ENCODE results near the gene SDCCAG8.

The SDCCAG8 gene

DNA sequence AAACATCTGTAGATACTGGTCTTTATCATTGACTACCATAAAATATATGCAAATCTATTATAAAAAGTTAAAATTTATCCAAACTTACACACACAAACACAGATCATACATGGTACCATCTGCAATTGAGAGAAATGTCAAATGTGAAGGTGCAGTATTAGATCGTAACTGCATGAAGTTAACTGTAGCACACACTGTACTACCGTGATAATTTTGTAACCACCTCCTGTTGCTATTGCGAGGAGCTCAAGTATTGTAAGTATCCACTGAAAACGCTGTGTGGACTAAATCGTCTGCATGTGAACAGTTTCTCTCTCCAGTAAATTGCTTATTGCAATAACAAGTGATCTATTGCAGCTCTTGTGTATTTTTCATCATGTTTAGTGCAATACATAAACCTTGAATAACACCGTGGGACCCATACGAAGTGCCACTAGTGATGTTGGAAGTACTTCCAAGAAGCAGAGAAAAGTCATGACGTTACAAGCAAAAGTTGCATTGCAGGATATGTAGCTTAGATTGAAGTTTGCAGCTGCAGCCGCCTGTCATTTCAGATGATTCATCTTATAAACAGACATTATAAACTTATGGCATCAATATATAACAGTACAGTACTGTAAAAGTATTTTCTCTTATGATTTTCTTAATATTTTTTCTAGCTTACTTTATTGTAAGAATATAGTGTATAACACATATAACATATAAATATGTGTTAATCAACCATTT, 172.9 kb downstream of the SDCCAG8 start:
- DNase-seq = no peak

DNA sequence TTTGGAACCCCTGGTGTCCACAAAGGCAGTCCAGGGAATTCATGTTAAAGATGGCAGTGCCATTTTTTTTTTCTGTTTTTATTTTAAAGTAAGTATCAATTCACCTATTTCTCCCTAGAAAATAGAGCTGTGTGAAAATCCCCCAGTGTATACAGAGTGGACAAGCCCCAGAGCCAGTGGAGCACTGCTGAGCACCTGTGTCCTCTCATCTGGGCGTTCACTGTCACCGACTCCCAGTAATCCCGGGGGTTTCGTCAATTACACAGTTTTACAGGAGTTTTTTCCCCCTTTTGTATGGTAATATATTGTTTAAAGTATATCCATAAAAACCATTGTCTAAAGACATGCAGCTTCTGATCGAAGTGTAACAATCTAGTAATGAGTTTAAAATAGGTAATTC, 175.8 kb downstream of the SDCCAG8 start:
- DNase-seq = no peak

- DNase-seq = no peak
Observed at GRCh38 chr1:243432136-243432535, 176.3 kb downstream of the SDCCAG8 start.

DNA sequence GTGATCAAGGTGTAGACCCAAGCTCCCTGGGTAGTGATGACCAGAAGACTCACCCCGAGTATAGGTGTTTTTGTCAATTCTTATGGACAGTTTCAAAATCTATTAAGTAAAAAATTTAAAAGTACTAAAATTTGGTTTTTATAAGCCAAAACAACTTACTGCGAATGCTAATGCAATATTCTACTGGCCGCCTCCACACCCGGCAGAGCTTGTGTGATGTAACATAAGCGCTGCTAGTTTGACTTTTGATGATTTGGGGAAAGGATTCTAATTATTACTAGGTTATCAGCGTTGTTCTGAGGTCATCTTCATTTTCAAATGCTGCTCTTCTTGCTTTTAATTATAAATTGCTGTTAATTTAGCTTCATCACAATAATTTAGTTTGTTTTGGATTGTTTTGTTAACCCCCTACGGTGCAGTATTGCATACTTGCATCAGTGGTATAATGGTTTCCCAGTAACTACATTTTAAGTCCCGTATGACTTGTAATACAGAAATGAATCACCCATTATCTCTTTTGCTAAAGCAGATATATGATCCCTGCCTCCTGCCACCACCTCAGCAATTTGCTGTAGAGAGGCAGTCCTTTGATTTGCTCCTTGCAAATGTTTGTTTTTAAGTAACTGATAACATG, 178.0 kb downstream of the SDCCAG8 start:
- DNase-seq = no peak

DNA sequence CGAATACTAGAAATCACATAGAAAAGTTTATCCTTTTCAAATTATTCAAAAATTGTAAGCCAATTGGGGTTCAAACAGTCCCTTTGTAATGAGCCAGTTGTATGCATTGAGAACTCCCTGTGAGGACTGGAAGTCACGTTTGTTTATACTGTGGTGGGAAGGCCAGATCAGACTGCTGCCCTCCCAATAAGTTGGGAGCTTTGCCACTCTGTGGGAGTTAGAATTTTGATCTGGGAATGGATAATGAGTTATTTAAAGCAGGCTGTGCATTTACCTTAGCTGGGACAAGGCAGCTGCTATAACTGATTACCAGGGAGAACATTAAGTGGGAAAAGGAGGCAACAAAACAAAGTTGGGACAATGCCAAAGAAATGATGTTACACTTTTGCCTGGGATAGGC, 178.8 kb downstream of the SDCCAG8 start:
- no peak for DNase-seq

GRCh38 chr1:243435836-243436235, 180.0 kb downstream of the SDCCAG8 start:
- DNase-seq = no peak

GRCh38 chr1:243438146-243438545, 182.3 kb downstream of the SDCCAG8 start:
- DNase-seq = no peak

DNA sequence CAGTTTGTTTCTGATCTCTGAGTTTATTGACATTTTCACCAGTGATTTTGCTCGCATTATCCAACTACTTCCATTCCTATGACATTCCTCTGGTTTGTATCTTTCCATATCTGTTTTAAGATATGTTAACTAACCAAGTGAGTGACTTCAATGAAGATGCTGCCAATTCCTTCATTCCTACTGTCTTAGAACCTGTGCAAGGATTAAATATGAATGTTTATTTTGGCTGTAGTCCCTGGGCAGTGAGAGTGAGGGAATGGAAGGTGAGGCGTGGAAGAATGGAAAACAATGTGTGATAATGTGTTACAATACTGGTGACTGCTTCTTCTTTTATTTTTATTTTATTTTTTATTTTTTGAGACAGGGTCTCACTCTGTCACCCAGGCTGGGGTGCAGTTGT, 183.0 kb downstream of the SDCCAG8 start:
- DNase-seq = no peak

GRCh38 chr1:243440406-243440805, 184.6 kb downstream of the SDCCAG8 start:
- DNase-seq = no peak

GRCh38 chr1:243441601-243442000, 185.8 kb downstream of the SDCCAG8 start:
- DNase-seq = no peak

- no peak for DNase-seq
Observed at GRCh38 chr1:243443557-243443956, 187.7 kb downstream of the SDCCAG8 start.

DNA sequence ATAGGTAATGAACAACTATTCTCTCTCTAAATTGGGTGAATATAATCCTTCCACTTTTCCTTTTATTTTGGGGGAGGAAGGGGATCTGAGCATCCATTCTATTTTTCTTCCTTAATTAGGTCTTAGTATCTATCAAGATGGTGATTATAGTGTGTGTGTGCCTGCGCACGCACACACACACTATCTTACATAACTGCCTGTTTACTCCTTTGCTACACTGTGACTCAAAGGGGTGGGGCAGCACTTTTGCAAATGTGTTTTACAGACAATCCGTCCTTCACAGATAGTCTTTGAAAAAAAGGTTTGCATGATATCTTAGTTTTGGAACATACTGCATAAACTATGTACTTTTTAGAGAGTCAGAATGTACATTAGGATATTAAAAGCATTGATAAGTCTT, 191.5 kb downstream of the SDCCAG8 start:
- no peak for DNase-seq

- DNase-seq = no peak
Observed at GRCh38 chr1:243447844-243448243, 192.0 kb downstream of the SDCCAG8 start.

- no peak for DNase-seq
Observed at GRCh38 chr1:243449373-243449772, 193.5 kb downstream of the SDCCAG8 start.

- DNase-seq = no peak
Observed at GRCh38 chr1:243452092-243452491, 196.3 kb downstream of the SDCCAG8 start.

GRCh38 chr1:243454328-243454997, 198.6 kb downstream of the SDCCAG8 start:
- DNase-seq = no peak

DNA sequence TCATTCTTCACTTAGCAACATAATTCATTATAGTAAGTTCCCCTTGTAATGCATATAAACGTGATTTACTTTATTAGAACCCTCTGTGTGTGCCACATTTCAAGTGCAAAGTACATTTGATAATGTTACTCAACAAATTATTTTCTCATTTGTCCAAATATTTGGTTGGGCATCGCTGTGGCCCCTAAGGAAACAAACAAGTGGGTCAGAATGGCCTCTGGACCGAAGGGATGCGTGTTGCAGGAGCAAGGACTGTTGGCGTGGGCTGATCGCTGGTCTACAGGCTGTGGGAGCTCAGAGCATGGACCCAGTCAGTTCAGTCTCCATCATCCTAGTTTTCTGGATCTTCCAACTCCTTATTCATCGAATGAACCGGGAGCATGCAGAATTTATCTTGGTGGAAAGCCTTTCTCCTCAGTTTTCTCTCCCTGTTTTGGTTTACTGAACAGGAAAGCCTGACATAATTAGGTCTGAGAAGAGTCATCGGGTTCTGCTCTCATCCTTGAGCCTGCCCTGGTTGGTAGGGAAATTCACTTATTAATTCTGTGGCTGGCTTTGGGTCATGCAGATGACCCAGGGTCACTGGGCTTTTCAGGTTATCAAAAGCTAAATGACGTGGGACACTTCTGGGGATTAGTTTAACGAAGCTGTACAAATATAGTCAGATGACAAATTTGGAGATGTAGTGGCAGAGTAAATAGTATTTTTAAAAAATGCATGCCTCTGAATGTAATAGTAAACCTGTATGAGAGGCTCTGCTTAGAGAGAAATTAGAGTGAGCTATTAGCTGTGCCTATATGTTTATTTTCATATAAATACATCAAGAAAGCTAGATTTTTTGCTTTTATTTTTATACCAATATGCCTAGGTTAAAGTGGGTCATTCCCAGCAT, 200.2 kb downstream of the SDCCAG8 start:
- no peak for DNase-seq

DNA sequence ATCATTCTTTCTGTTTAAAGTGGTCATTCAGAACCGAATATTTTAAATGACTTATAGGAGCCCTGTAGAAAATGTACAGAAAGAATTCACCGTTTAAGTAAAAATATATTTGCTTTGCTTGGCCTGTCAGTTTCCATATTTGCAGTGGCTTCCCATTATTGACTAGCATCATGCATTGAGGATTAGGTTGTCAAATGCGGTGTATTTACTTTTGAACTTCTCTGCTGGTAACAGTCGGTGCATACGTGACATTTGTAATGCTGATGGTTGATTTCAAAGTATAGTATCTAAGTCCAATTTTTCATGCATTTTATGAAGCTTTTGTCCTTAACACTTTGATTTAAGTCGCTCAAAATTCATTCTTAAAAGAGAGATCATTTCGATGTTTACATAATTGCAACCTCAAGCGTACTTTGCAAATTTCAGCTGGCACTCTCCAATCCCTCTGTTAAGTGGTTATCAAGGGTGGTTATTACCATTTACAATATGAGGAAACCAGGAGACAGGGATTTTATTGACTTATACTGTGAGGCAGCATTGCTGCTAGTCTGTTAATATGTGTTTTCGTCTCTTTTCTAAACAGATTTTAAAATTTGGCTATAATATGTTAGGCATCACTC, 201.6 kb downstream of the SDCCAG8 start:
- peak; percentile 4 for DNase-seq

DNA sequence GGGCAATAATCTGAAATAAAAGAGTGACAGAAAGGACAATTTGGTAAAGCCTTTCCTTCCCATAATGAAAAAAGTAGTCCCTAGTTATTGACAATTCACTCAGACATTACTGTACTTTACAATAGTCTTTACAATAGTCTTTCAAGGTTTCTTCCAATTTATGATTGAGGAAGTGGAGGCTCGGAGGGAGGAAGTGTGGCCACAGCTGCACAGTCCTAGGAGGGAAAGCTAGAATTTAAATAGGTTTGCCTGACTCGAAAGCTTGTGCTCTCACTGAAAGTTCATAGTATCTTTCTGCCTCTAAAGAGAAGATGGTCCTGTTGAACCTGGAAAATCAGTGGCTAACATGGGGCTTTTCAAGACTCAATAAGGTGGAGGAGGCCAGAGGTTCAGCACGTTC, 203.2 kb downstream of the SDCCAG8 start:
- no peak for DNase-seq

- DNase-seq = no peak
Observed at GRCh38 chr1:243461700-243462099, 205.9 kb downstream of the SDCCAG8 start.

DNA sequence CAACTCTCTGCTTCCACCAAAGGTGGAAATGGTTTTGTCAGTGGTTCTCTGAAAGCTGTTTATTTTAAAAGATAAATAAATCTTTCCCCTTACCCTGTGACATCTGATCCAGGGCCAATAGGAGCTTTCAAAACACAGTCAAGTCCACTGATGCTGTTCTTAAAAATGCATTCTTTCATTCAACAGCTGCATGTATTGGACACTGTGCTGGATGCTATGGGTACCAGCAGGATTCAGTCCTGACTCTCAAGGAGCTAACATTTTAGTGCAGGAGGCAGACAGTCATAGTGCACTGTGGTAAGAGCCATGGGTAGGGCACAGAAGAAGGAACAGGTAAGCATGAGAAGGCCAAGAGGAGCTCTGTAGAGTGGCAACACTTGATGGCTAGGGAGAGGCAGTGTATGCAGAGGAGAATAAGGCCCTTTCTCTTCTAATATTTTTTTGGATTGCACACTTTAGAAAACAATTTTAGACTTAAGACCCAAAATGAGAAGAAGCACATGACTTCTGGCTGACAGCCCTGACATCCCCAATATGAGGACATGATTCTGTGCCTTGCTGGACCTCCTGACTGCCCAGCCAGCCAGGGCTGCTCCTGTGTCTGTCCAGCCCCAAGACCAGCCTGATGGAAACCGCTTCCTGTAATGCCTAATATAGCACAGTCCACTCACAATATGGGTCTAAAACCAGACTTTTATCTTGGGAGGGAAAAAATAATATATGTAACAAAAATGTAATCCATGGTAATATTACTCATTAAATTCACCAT, 207.3 kb downstream of the SDCCAG8 start:
- no peak for DNase-seq

- no peak for DNase-seq
Observed at GRCh38 chr1:243465081-243465480, 209.2 kb downstream of the SDCCAG8 start.
